ENCODE data around the gene CHCHD1.
"Not testable (repeated sequence)": the region's sequence is repeated elsewhere in the genome, so short reads cannot be mapped to it uniquely, and the experiment has no call there.

The CHCHD1 gene

DNA sequence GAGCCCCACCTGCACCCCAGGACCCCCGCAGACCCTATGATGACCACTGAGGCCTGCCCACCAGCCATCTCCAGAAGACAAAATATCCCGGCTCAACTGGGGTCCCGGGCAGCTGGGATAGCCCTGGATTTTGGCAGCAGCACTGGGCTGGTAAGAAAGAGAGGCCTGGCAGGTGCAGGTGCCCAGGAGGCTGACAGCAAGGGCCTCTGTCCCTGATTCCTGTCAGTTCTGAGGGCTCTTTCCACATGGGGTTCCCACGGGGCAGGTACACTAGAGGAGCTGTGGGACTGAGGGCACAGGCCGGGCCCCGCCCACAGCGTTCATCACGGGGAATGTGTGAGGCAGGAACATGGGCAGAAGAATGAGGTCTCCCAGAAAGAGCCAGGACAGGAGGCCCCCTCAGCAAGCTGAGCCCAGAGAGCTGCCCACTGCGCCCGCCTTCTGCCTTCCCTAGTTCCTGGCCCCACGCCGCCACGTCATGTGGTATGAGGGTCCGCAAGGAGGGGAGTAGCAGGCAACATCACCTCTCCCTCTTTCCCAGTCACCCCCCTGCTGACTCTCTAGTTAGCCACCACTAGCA, 42.4 kb downstream of the CHCHD1 start:
- Mint-ChIP-seq H3K9me3 (no peaks in the 10 kb centered on the region), H3K27ac (no peak overlapping the region), H3K36me3 (ENCODE audit: low read depth) (peaks cover 5% of the 10 kb centered on the region), H3K4me1 (ENCODE audit: low read depth) (no peaks in the 10 kb centered on the region), H3K4me3 (no peak overlapping the region), H3K27me3 (no peaks in the 10 kb centered on the region)

DNA sequence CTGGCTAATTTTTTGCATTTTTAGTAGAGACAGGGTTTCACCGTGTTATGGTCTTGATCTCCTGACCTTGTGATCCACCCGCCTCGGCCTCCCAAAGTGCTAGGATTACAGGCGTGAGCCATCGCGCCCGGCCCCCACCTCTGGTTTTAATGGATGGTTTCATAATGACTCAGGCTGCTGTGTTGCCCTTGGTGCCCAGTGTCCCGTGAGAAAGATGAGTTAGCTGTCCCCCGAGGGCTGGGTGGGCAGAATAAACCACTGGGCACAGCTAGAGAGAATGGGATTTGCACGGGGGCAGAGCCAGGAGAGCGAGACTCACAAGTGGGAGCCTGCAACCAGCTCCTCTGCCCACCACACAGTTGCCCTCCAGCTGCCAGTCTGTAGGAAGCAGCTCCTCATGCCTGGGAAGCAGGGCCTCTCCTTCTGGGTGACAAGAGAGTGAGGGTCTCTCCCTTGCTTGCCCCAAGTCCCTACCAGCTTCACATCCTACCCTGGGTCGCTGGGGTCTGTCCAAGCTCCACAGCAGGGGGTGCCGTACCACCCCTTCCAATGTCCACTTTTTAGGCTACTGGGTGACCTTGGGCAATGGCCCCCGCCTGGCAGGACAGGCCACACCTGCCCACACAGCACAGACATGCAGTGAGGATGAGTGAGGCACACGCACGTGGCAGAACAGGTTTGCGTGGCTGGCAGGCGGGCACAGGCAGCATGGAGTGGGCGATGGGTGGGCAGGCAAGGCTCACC, 45.7 kb downstream of the CHCHD1 start:
- Mint-ChIP-seq H3K4me3 (no peak overlapping the region), H3K4me1 (ENCODE audit: low read depth) (no peaks in the 10 kb centered on the region), H3K27me3 (no peaks in the 10 kb centered on the region), H3K27ac (no peak overlapping the region), H3K36me3 (ENCODE audit: low read depth) (peaks cover 5% of the 10 kb centered on the region), H3K9me3 (no peaks in the 10 kb centered on the region)

DNA sequence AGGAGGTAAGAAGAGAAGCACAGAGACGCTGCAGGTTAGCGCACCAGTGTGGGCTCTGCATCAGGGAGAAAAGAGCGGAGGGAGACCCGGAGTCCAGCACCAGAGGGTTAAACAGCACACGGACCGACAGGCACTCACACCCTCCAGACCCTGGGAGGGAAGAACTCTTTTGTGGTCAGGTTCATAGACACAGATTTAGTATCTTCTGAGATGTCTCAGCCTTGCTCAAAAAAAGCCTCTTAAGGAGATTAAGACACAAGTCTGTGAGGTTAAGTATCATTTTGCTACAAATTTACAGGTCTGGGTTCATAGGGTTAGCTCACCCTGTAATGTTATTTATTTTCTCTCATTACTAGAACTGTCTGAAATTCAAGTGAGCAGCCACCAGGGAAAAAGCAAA, 46.3 kb downstream of the CHCHD1 start:
- peaks cover 5% of the 10 kb centered on the region for H3K36me3 Mint-ChIP-seq (ENCODE audit: low read depth)
- no peak overlapping the region for H3K4me3 Mint-ChIP-seq
- H3K4me1 Mint-ChIP-seq (ENCODE audit: low read depth), result no peaks in the 10 kb centered on the region
- H3K9me3 Mint-ChIP-seq, result no peaks in the 10 kb centered on the region
- no peak overlapping the region for H3K27ac Mint-ChIP-seq
- no peaks in the 10 kb centered on the region for H3K27me3 Mint-ChIP-seq

- H3K36me3 Mint-ChIP-seq (ENCODE audit: low read depth); H3K27ac Mint-ChIP-seq; H3K4me3 Mint-ChIP-seq: not testable (repeated sequence)
These were observed 47.2 kb downstream of the CHCHD1 start for GRCh38 chr10:73829090-73829489.

More at GRCh38 chr10:73829090-73829489, 47.2 kb downstream of the CHCHD1 start:
- not testable (repeated sequence) for H3K4me1 Mint-ChIP-seq (ENCODE audit: low read depth); H3K9me3 Mint-ChIP-seq; H3K27me3 Mint-ChIP-seq
